T-helper 22 cell (primary cell): ENCODE measurements around the gene GABRB3.

Experiments
- DNase-seq: peaks from one replicate; pipeline ENCODE4 v3.0.0-alpha.2; 2020; ENCODE audit warnings: low read depth

Gene GABRB3

GRCh38 chr15:26676115-26676514 lies 96.8 kb downstream of the GABRB3 start:
- DNase-seq = no peak

- DNase-seq = no peak
These were observed 98.4 kb downstream of the GABRB3 start for GRCh38 chr15:26674467-26674866.

- no peak for DNase-seq
These were observed 99.4 kb downstream of the GABRB3 start for GRCh38 chr15:26673445-26673844.

- no peak for DNase-seq
These were observed 102.8 kb downstream of the GABRB3 start for GRCh38 chr15:26670116-26670515.

GRCh38 chr15:26667222-26667988 lies 105.5 kb downstream of the GABRB3 start:
- DNase-seq = no peak

- DNase-seq = no peak
These were observed 106.7 kb downstream of the GABRB3 start for GRCh38 chr15:26665957-26666791.

GRCh38 chr15:26662283-26662682 lies 110.6 kb downstream of the GABRB3 start:
- no peak for DNase-seq

- DNase-seq = no peak
These were observed 111.1 kb downstream of the GABRB3 start for GRCh38 chr15:26661748-26662147.

- no peak for DNase-seq
These were observed 111.8 kb downstream of the GABRB3 start for GRCh38 chr15:26661107-26661506.

- no peak for DNase-seq
These were observed 112.6 kb downstream of the GABRB3 start for GRCh38 chr15:26660241-26660640.

- DNase-seq = no peak
These were observed 114.6 kb downstream of the GABRB3 start for GRCh38 chr15:26658290-26658689.

GRCh38 chr15:26656080-26656479 lies 116.8 kb downstream of the GABRB3 start:
- no peak for DNase-seq

- DNase-seq = no peak
These were observed 121.0 kb downstream of the GABRB3 start for GRCh38 chr15:26651909-26652308.

- DNase-seq = no peak
These were observed 124.2 kb downstream of the GABRB3 start for GRCh38 chr15:26648676-26649075.

- DNase-seq = no peak
These were observed 127.9 kb downstream of the GABRB3 start for GRCh38 chr15:26644948-26645347.

- DNase-seq = no peak
These were observed 131.7 kb downstream of the GABRB3 start for GRCh38 chr15:26641144-26641543.

GRCh38 chr15:26640601-26641000 lies 132.3 kb downstream of the GABRB3 start:
- DNase-seq = no peak

- DNase-seq = no peak
These were observed 132.9 kb downstream of the GABRB3 start for GRCh38 chr15:26639966-26640365.

GRCh38 chr15:26635614-26636013 lies 137.3 kb downstream of the GABRB3 start:
- no peak for DNase-seq

GRCh38 chr15:26635105-26635504 lies 137.8 kb downstream of the GABRB3 start:
- no peak for DNase-seq

- no peak for DNase-seq
These were observed 138.5 kb downstream of the GABRB3 start for GRCh38 chr15:26634319-26634718.

- no peak for DNase-seq
These were observed 140.4 kb downstream of the GABRB3 start for GRCh38 chr15:26632500-26632899.

- no peak for DNase-seq
These were observed 141.0 kb downstream of the GABRB3 start for GRCh38 chr15:26631894-26632293.
